ENCODE results near the gene INAVA.

DNA sequence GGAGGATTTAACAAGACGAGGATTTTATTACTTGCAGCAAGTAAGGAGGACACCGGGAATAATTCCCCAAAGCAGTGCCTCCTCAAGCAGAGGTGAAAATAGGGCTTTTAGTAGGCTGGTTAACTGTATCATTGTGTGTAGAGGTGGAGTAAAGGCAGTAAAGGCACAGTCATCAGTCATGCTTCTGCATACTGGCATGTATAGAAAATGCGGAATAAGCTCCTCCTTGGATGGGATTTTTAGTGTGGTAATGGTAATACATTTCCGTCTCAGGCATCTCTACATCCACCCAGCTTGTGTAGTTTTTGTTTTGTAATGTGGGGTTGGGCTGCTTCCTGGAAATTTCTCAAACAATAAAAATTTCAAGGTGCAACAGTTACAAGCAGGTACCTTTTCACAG is 49.3 kb upstream of the INAVA start:
- TF ChIP-seq, protein P1, sequence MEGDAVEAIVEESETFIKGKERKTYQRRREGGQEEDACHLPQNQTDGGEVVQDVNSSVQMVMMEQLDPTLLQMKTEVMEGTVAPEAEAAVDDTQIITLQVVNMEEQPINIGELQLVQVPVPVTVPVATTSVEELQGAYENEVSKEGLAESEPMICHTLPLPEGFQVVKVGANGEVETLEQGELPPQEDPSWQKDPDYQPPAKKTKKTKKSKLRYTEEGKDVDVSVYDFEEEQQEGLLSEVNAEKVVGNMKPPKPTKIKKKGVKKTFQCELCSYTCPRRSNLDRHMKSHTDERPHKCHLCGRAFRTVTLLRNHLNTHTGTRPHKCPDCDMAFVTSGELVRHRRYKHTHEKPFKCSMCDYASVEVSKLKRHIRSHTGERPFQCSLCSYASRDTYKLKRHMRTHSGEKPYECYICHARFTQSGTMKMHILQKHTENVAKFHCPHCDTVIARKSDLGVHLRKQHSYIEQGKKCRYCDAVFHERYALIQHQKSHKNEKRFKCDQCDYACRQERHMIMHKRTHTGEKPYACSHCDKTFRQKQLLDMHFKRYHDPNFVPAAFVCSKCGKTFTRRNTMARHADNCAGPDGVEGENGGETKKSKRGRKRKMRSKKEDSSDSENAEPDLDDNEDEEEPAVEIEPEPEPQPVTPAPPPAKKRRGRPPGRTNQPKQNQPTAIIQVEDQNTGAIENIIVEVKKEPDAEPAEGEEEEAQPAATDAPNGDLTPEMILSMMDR (IDR thresholded peaks at IDR 0.05), result no peak
- no peak for TF ChIP-seq POLR2A (IDR thresholded peaks at IDR 0.05)
